GM10266 (cell line): Measurements from ENCODE around the gene TMEM80.

Source experiments
- DNase-seq: peaks from one replicate; pipeline ENCODE4 v3.0.0; 2012; ENCODE audit errors: extremely low spot score
- CTCF ChIP-seq: IDR thresholded peaks from 2 replicates; pipeline ENCODE4 v1.5.1; 2012; ENCODE audit warnings: mild to moderate bottlenecking, low read depth; ENCODE audit not compliant: control insufficient read depth, insufficient read depth; ENCODE audit errors: missing control alignments

Gene TMEM80

GRCh38 chr11:724778-725386 lies 29.3 kb downstream of the TMEM80 start:
- no peak for TF ChIP-seq CTCF
- peak; percentile 23 for DNase-seq

GRCh38 chr11:725624-726202 lies 30.1 kb downstream of the TMEM80 start:
- peak; percentile 74 for DNase-seq
- no peak for TF ChIP-seq CTCF

- no peak for TF ChIP-seq CTCF
- DNase-seq: peak; percentile 87
Measured at GRCh38 chr11:726278-727220, 30.9 kb downstream of the TMEM80 start.

- no peak for DNase-seq
- no peak for TF ChIP-seq CTCF
Measured at GRCh38 chr11:727281-727701, 31.7 kb downstream of the TMEM80 start.

- DNase-seq: peak; percentile 95
Measured at GRCh38 chr11:727859-728748, 32.5 kb downstream of the TMEM80 start.

GRCh38 chr11:728901-729491 lies 33.4 kb downstream of the TMEM80 start:
- DNase-seq: no peak
- TF ChIP-seq CTCF: no peak

More at GRCh38 chr11:727859-728748, 32.5 kb downstream of the TMEM80 start:
- TF ChIP-seq CTCF: peak; percentile 99
